Brain microvascular endothelial cell (primary cell): Measurements from ENCODE around the gene MID1.
A peak's percentile ranks its signal among the peaks of the same experiment; 100 is the strongest.

ENCODE experiments used
- DNase-seq: peaks from one replicate; pipeline ENCODE4 v3.0.0-alpha.2; 2020
- H3K27ac ChIP-seq: fragments of 250-450 bp; sonication (Bioruptor Pico); 2 replicates; pipeline ENCODE4 v1.5.1; 2020; ENCODE audit warnings: mild to moderate bottlenecking, moderate library complexity
- H3K27me3 ChIP-seq: fragments of 250-450 bp; sonication (Bioruptor Pico); replicated peaks from 2 replicates; pipeline ENCODE4 v1.5.1; 2020; ENCODE audit warnings: mild to moderate bottlenecking
- H3K36me3 ChIP-seq: fragments of 250-450 bp; sonication (Bioruptor Pico); replicated peaks from 2 replicates; pipeline ENCODE4 v1.5.1; 2020; ENCODE audit warnings: mild to moderate bottlenecking
- H3K4me3 ChIP-seq: 2 replicates; pipeline ENCODE4 v1.5.1; 2011; ENCODE audit warnings: low read depth, mild to moderate bottlenecking, control low read depth, low read length, moderate library complexity
- in situ Hi-C: cut with HindIII; loops from 2 replicates; pipeline ENCODE4 v1.10.0; 2017; ENCODE audit warnings: low sequenced_read_pairs, low pct_ligation_motif_present
- TF ChIP-seq, protein P1 (sequence below): IDR thresholded peaks from 2 replicates; pipeline ENCODE4 v1.5.1; 2011; ENCODE audit warnings: low read depth, mild to moderate bottlenecking, moderate library complexity, low read length, control low read depth, inconsistent platforms; ENCODE audit errors: missing control alignments

The MID1 gene

DNA sequence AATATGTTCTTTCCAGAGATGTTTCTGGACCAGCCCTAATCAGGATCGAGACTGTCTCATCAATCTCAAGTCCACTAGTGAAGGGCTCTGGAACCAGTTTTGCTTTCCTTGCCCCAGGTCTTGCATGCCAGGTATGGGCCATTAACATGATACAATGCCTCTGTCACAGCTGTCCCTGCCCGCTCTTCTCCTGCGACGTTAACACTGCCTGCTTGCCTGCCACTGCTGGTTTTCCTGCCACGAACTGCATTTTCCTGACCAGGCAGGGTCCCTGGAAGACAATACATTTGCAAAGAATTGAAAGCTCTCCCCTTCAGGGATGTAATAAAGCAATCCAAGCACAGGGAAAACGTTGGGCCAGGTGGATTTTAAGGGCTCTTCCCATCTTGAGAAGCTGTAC is 200.3 kb downstream of the MID1 start:
- no peak overlapping the region for H3K27ac ChIP-seq
- DNase-seq: no peak
- H3K36me3 ChIP-seq: no peaks in the 10 kb centered on the region
- no peak overlapping the region for H3K4me3 ChIP-seq
- no peaks in the 10 kb centered on the region for H3K27me3 ChIP-seq
- in situ Hi-C loops: no loop called here
- TF ChIP-seq, protein P1, sequence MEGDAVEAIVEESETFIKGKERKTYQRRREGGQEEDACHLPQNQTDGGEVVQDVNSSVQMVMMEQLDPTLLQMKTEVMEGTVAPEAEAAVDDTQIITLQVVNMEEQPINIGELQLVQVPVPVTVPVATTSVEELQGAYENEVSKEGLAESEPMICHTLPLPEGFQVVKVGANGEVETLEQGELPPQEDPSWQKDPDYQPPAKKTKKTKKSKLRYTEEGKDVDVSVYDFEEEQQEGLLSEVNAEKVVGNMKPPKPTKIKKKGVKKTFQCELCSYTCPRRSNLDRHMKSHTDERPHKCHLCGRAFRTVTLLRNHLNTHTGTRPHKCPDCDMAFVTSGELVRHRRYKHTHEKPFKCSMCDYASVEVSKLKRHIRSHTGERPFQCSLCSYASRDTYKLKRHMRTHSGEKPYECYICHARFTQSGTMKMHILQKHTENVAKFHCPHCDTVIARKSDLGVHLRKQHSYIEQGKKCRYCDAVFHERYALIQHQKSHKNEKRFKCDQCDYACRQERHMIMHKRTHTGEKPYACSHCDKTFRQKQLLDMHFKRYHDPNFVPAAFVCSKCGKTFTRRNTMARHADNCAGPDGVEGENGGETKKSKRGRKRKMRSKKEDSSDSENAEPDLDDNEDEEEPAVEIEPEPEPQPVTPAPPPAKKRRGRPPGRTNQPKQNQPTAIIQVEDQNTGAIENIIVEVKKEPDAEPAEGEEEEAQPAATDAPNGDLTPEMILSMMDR: no peak

DNA sequence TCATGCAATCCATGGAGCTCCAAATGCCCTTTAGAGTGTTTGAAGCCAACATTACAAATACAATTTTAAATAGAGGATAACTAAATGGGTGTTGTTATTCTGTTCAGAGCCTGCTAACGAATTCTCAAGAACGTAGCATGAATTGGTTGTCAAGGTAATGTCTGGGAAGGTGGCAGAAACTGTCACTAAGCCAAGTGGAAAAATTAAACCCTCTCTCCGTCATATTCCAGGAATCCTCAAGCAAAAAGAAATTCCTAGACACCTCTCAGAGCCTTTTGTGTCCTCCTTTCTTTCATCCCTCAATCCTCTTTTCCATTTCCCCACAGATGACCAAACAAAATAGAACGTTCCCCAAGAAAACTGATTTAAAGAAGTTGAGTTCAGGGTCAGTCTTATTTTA is 204.0 kb downstream of the MID1 start:
- no peaks in the 10 kb centered on the region for H3K36me3 ChIP-seq
- H3K27ac ChIP-seq: no peak overlapping the region
- no peaks in the 10 kb centered on the region for H3K27me3 ChIP-seq
- H3K4me3 ChIP-seq: no peak overlapping the region
- no peak for DNase-seq
- in situ Hi-C loops: no loop called here
- TF ChIP-seq, protein P1: no peak

DNA sequence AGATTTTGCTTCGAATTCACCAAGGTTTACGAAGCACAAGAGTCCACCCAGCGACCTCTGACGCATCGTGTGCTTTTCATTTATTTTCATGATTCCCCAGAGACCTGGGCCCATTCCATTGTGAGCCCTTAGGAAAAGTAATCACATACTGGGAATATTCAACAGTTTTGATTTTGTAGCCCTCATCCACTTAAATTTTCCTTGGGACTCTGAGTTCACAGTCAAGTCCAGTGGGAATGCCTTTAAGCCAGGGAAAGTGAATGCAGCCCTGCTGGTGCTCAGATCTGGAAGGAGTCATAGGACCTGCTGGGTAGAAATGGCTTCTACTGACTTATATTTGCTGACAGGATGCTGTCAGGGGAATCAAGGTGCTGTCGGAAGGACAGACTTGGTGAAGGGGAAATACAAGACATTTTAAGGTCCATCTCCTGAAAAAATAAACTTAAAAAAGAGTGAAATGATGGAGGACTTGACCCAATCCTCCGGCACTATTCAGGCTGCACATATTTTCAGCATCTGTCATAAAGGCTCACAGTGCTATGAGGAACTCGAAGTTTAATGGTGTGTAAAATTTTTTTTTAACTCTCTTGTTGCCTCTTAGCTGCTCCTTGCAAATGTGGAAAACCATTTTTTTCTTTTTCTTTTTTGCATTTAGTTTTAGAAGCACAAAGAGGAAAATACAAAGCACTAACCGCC is 204.9 kb downstream of the MID1 start:
- Histone ChIP-seq H3K27ac (peak overlapping the region; percentile 75), H3K36me3 (no peaks in the 10 kb centered on the region), H3K27me3 (no peaks in the 10 kb centered on the region), H3K4me3 (no peak overlapping the region)
- DNase-seq: peak; percentile 35
- in situ Hi-C loops: no loop called here
- TF ChIP-seq, protein P1: no peak

DNA sequence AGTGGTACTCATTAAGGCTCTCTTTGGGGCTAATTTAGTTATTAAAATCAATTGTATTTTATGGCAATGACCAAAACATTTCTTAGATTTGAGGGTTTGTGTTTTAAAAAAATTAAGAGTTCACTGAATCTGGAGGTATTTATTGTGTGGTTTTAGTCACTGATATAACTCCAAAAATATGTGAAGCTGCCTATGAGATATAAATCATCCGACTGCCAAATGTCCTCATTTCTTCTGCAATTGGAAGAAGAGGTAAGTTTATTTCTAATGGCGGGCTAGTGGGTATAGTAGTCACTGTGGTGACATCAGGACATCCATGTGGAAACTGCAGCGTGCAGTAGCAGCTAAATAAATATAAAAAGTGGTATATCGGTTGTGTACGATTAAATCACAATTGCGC is 205.5 kb downstream of the MID1 start:
- TF ChIP-seq, protein P1: no peak
- Histone ChIP-seq H3K27ac (peak overlapping the region; percentile 75), H3K27me3 (no peaks in the 10 kb centered on the region), H3K4me3 (no peak overlapping the region), H3K36me3 (no peaks in the 10 kb centered on the region)
- DNase-seq: peak; percentile 4
- in situ Hi-C loops: no loop called here

DNA sequence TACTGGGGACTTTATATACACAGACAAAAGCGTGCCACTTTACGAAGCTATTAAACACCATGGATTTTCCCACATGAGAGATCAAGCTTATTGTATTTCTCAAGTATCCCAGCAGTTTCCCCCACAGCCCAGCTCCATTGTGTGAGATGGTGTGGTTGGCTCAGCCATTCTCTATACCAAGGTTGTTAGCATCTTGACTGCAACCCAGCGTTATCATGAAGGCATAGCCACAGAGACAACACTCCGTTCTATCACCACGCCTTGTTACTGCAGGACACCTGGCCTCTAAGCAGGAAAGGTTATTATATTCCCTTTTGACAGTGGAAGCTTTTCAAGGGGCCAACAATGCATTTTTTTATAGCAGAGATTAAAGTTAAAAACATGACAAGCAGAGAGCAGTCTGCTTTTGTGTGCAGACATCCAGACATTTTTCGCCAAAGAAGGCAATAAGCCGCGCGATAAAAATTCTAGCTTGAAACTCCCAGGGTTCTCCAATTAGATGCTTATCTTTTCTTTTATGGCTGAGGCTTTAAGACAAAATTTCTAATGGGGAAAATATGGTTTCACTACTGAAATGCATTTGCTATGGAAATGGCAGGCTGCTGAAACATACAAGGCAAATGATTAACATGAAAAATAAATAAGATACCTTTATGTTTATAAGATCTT is 206.1 kb downstream of the MID1 start:
- no peaks in the 10 kb centered on the region for H3K27me3 ChIP-seq
- H3K36me3 ChIP-seq: no peaks in the 10 kb centered on the region
- no peak overlapping the region for H3K4me3 ChIP-seq
- in situ Hi-C loops: no loop called here
- DNase-seq: no peak
- TF ChIP-seq, protein P1: no peak
- peak overlapping the region; percentile 75 for H3K27ac ChIP-seq
